Retinal pigment epithelial cell (primary cell): ENCODE data around the gene GPR143.

Source experiments
- DNase-seq: peaks from one replicate; pipeline ENCODE4 v3.0.0-alpha.2; 2010; ENCODE audit warnings: low read depth
- H3K4me3 ChIP-seq: 2 replicates; pipeline ENCODE4 v1.5.1; 2011; ENCODE audit warnings: mild to moderate bottlenecking, low read length, control low read depth, moderate library complexity
- CTCF ChIP-seq: conservative IDR thresholded peaks from 2 replicates; pipeline ENCODE4 v1.5.1; 2011; ENCODE audit warnings: low read depth, low read length, control low read depth, inconsistent platforms

The GPR143 gene

GRCh38 chrX:9737363-9737762 is 28.3 kb downstream of the GPR143 start:
- DNase-seq = no peak
- H3K4me3 ChIP-seq = no peak overlapping the region

GRCh38 chrX:9730752-9731151 is 34.9 kb downstream of the GPR143 start:
- no peak for DNase-seq
- TF ChIP-seq CTCF = no peak
- H3K4me3 ChIP-seq = no peak overlapping the region

More at GRCh38 chrX:9737363-9737762, 28.3 kb downstream of the GPR143 start:
- no peak for TF ChIP-seq CTCF

GRCh38 chrX:9730078-9730477 is 35.6 kb downstream of the GPR143 start:
- no peak for DNase-seq
- TF ChIP-seq CTCF = no peak
- no peak overlapping the region for H3K4me3 ChIP-seq

GRCh38 chrX:9729171-9729885 is 36.3 kb downstream of the GPR143 start:
- no peak for DNase-seq
- no peak for TF ChIP-seq CTCF
- H3K4me3 ChIP-seq = no peak overlapping the region

- no peak for DNase-seq
- H3K4me3 ChIP-seq = no peak overlapping the region
- no peak for TF ChIP-seq CTCF
These were observed 37.4 kb downstream of the GPR143 start for GRCh38 chrX:9728261-9728660.

GRCh38 chrX:9724711-9725110 is 40.9 kb downstream of the GPR143 start:
- TF ChIP-seq CTCF = no peak
- no peak for DNase-seq
- no peak overlapping the region for H3K4me3 ChIP-seq

- DNase-seq = no peak
- no peak overlapping the region for H3K4me3 ChIP-seq
- TF ChIP-seq CTCF = no peak
These were observed 48.3 kb downstream of the GPR143 start for GRCh38 chrX:9717376-9717775.
